Measurements from ENCODE around the gene FAM114A1. TPM values are rescaled to one million over a fixed set of nuclear protein-coding genes. Genes with fewer than 3 reads are reported as not detected.

The FAM114A1 gene
- total and polyA plus RNA-seq, 2 experiments from 2014 or later: 13.0 to 14.5 TPM

- no peaks in the 10 kb centered on the region for H4K20me1 ChIP-seq (replicated peaks; ENCODE audit: insufficient read depth)
- no peaks in the 10 kb centered on the region for H3K4me1 Mint-ChIP-seq
- no peak for TF ChIP-seq STAT1 (IDR thresholded peaks at IDR 0.05; ENCODE audit: unreplicated experiment)
- no peak for TF ChIP-seq ZNF462 (CRISPR knock-in tag; IDR thresholded peaks at IDR 0.05)
- no peak for TF ChIP-seq JUNB (IDR thresholded peaks at IDR 0.05; ENCODE audit: unreplicated experiment)
- TF ChIP-seq POLR2AphosphoS5 (IDR thresholded peaks at IDR 0.05; ENCODE audit: low read depth): no peak
- no peak for TF ChIP-seq NANOG (IDR thresholded peaks at IDR 0.05; ENCODE audit: borderline replicate concordance)
- TF ChIP-seq CREB1 (CRISPR knock-in tag; IDR thresholded peaks at IDR 0.05; ENCODE audit: low read depth): no peak
- no peak for TF ChIP-seq ZNF331 (CRISPR knock-in tag; IDR thresholded peaks at IDR 0.05; ENCODE audit: low read depth)
- TF ChIP-seq EZH2 (IDR thresholded peaks at IDR 0.05; ENCODE audit: low read depth, unreplicated experiment): no peak
- no peaks in the 10 kb centered on the region for H3K79me2 ChIP-seq (replicated peaks; ENCODE audit: insufficient read depth)
- H2AFZ ChIP-seq: no peak overlapping the region
- H3K4me2 ChIP-seq: no peak overlapping the region
- peaks cover 3% of the 10 kb centered on the region for H3K27me3 Mint-ChIP-seq (ENCODE audit: insufficient read depth, low read depth, poor library complexity)
- peaks cover 7% of the 10 kb centered on the region; the same call in 2 of the 3 replicates for H3K36me3 Mint-ChIP-seq (ENCODE audit: low read depth)
- no peak overlapping the region for H3K27ac Mint-ChIP-seq
- DNase-seq (ENCODE audit: low spot score): no peak
- no peaks in the 10 kb centered on the region for H3K9me2 ChIP-seq (ENCODE audit: insufficient read depth)
- ATAC-seq: no peak
- no peak overlapping the region for H3K27ac ChIP-seq (ENCODE audit: low read depth)
- no peaks in the 10 kb centered on the region for H3F3A ChIP-seq (replicated peaks; ENCODE audit: low read depth)
- no peaks in the 10 kb centered on the region for H3K27me3 ChIP-seq (ENCODE audit: insufficient read depth)
- no peak overlapping the region for H3K4me3 ChIP-seq
- no peak overlapping the region for H3K4me3 Mint-ChIP-seq
- no peaks in the 10 kb centered on the region for H3K36me3 ChIP-seq (ENCODE audit: insufficient read depth)
- no peaks in the 10 kb centered on the region for H3K9me3 Mint-ChIP-seq
- H3K4me1 ChIP-seq (ENCODE audit: insufficient read depth): 0 out of 2 replicates have a peak, but pooled peaks cover 4% of the 10 kb centered on the region
These were observed 53.1 kb downstream of the FAM114A1 start for GRCh38 chr4:38920677-38921076.

Measured in GM23338 (cell line).